NB4 (cell line): ENCODE results near the gene GREB1L.
A peak's percentile ranks its signal among the peaks of the same experiment; 100 is the strongest.

ENCODE experiments used
- DNase-seq: peaks from one replicate; pipeline ENCODE4 v3.0.0; 2010; ENCODE audit warnings: low read depth
- H3K4me3 ChIP-seq: one replicate; pipeline ENCODE4 v1.5.1; 2011; ENCODE audit warnings: mild to moderate bottlenecking, low read depth, low read length, moderate library complexity
- CTCF ChIP-seq: IDR thresholded peaks from one replicate; pipeline ENCODE4 v1.5.1; 2012; ENCODE audit warnings: low read depth, low read length
- MAX ChIP-seq: IDR thresholded peaks from 2 replicates; pipeline ENCODE4 v1.6.1; 2011; ENCODE audit warnings: low read depth, low read length
- MYC ChIP-seq: IDR thresholded peaks from 2 replicates; pipeline ENCODE4 v1.6.1; 2011; ENCODE audit warnings: low read depth, low read length
- POLR2A ChIP-seq: IDR thresholded peaks from 2 replicates; pipeline ENCODE4 v1.6.1; 2011; ENCODE audit warnings: mild to moderate bottlenecking; ENCODE audit not compliant: insufficient read length; ENCODE audit errors: extremely low read depth

The GREB1L gene

GRCh38 chr18:21242141-21242779 is at the start of gene GREB1L:
GREB1L (plus strand) TSS chr18:21242232; CDS start chr18:21383519, 141,287 bp downstream.
- TF ChIP-seq CTCF (no peak), MAX (no peak), MYC (no peak), POLR2A (no peak)
- DNase-seq: peak; percentile 61

GRCh38 chr18:21192308-21192624 is 49.8 kb upstream of the GREB1L start:
- no peak for TF ChIP-seq CTCF
- no peak for TF ChIP-seq POLR2A
- no peak for TF ChIP-seq MAX
- no peak for TF ChIP-seq MYC
- DNase-seq: no peak
- no peak overlapping the region for H3K4me3 ChIP-seq

More at GRCh38 chr18:21242141-21242779, at the start of gene GREB1L:
- H3K4me3 ChIP-seq: no peak within 1 kb of the TSS

GRCh38 chr18:21194871-21195771 is 46.9 kb upstream of the GREB1L start:
- peak; percentile 53 for DNase-seq
- TF ChIP-seq CTCF: peak; percentile 34
- no peak for TF ChIP-seq POLR2A
- no peak for TF ChIP-seq MYC
- TF ChIP-seq MAX: no peak
- H3K4me3 ChIP-seq: no peak overlapping the region

GRCh38 chr18:21196426-21196825 is 45.6 kb upstream of the GREB1L start:
- TF ChIP-seq CTCF: no peak
- no peak for TF ChIP-seq MAX
- TF ChIP-seq POLR2A: no peak
- TF ChIP-seq MYC: no peak
- no peak for DNase-seq
- H3K4me3 ChIP-seq: no peak overlapping the region

GRCh38 chr18:21203126-21203525 is 38.9 kb upstream of the GREB1L start:
- no peak for DNase-seq
- TF ChIP-seq CTCF: no peak
- TF ChIP-seq POLR2A: no peak
- TF ChIP-seq MYC: no peak
- TF ChIP-seq MAX: no peak

More at GRCh38 chr18:21203126-21203525, 38.9 kb upstream of the GREB1L start:
- no peak overlapping the region for H3K4me3 ChIP-seq
